ENCODE measurements around the gene USF3. TPM values are rescaled to one million over a fixed set of nuclear protein-coding genes. Genes with fewer than 3 reads are reported as not detected.

The USF3 gene
- total and polyA plus RNA-seq, 2 donors (not counting 1 experiment from before 2014, with no cell fraction given): 9.8 to 38.9 TPM

- ChIA-PET CTCF (no interaction called here), POLR2A (no interaction called here)
- H3K27ac ChIP-seq (ENCODE audit: low read length in 2 of 2): no peak overlapping the region
- H4K20me1 ChIP-seq (ENCODE audit: control insufficient read depth, insufficient read depth, low read length, poor library complexity, severe bottlenecking): no peaks in the 10 kb centered on the region
- H3K4me2 ChIP-seq (replicated peaks; ENCODE audit: low read depth, low read length, poor library complexity, severe bottlenecking): no peak overlapping the region
- no peaks in the 10 kb centered on the region for H3K9me3 ChIP-seq (ENCODE audit: control extremely low read depth in 1 of 3, control insufficient read depth in 2 of 3, insufficient read depth in 1 of 3, low read length in 2 of 3)
- H3K4me1 Mint-ChIP-seq: peaks cover 20% of the 10 kb centered on the region
- DNase-seq: no peak
- no peak overlapping the region for H3K4me3 ChIP-seq (ENCODE audit: control extremely low read depth in 1 of 5, extremely low read depth in 1 of 5, insufficient read depth in 1 of 5, low read depth in 2 of 5, low read length in 4 of 5)
- intact Hi-C loops (cut with micrococcal nuclease): no loop called here
- no peaks in the 10 kb centered on the region for H3K27me3 ChIP-seq (replicated peaks in 1 of 4; ENCODE audit: control extremely low read depth in 1 of 4, control insufficient read depth in 3 of 4, insufficient read depth in 4 of 4, low read length in 3 of 4)
- H2AFZ ChIP-seq (ENCODE audit: insufficient read depth, low read depth, low read length, poor library complexity, severe bottlenecking): no peak overlapping the region
- 100% methylated on average over 1 of the region's 2 CpGs for WGBS (ENCODE audit: insufficient coverage)
- TF ChIP-seq CTCF (IDR thresholded peaks at IDR 0.05): no peak
- TF ChIP-seq EZH2 (IDR thresholded peaks at IDR 0.05; ENCODE audit: borderline replicate concordance, insufficient read depth, low read depth, low read length, poor library complexity, severe bottlenecking): no peak
- no peaks in the 10 kb centered on the region for H3K79me2 ChIP-seq (ENCODE audit: control insufficient read depth, insufficient read depth, low read length)
- H3K4me3 Mint-ChIP-seq: no peak overlapping the region
- no peaks in the 10 kb centered on the region for H3K27me3 Mint-ChIP-seq
- H3K9ac ChIP-seq (ENCODE audit: low read length): no peak overlapping the region
- H3K9me3 Mint-ChIP-seq (ENCODE audit: insufficient read depth): no peaks in the 10 kb centered on the region
- H3K4me1 ChIP-seq (ENCODE audit: control insufficient read depth in 2 of 2, insufficient read depth in 2 of 2, low read length in 2 of 2): peaks cover 8 to 12% of the 10 kb centered on the region in 2 donors
- peaks cover 4 to 58% of the 10 kb centered on the region in 2 experiments for H3K36me3 ChIP-seq (replicated peaks in 1 of 2; ENCODE audit: control extremely low read depth in 1 of 2, control insufficient read depth in 1 of 2, extremely low read depth in 1 of 2, insufficient read depth in 2 of 2, low read length in 1 of 2)
- no peak for ATAC-seq (ENCODE audit: low read depth)
- no peak overlapping the region for H3K27ac Mint-ChIP-seq
These were observed 78.7 kb downstream of the USF3 start for GRCh38 chr3:113617726-113618125.

GRCh38 chr3:113615976-113616375 is 80.5 kb downstream of the USF3 start:
- POLR2A ChIA-PET: no interaction called here

More at GRCh38 chr3:113615976-113616375, 80.5 kb downstream of the USF3 start:
- peaks cover 20% of the 10 kb centered on the region for H3K4me1 Mint-ChIP-seq
- H3K4me1 ChIP-seq (ENCODE audit: control insufficient read depth in 2 of 2, insufficient read depth in 2 of 2, low read length in 2 of 2): peaks cover 8 to 12% of the 10 kb centered on the region in 2 donors
- H2AFZ ChIP-seq (ENCODE audit: insufficient read depth, low read depth, low read length, poor library complexity, severe bottlenecking): no peak overlapping the region
- no peaks in the 10 kb centered on the region for H3K79me2 ChIP-seq (ENCODE audit: control insufficient read depth, insufficient read depth, low read length)
- CTCF ChIA-PET: no interaction called here
- no peaks in the 10 kb centered on the region for H4K20me1 ChIP-seq (ENCODE audit: control insufficient read depth, insufficient read depth, low read length, poor library complexity, severe bottlenecking)
- WGBS (ENCODE audit: insufficient coverage): 100% methylated on average over 2 of the region's 4 CpGs
- no peaks in the 10 kb centered on the region for H3K27me3 ChIP-seq (replicated peaks in 1 of 4; ENCODE audit: control extremely low read depth in 1 of 4, control insufficient read depth in 3 of 4, insufficient read depth in 4 of 4, low read length in 3 of 4)
- H3K27ac Mint-ChIP-seq: no peak overlapping the region
- no peaks in the 10 kb centered on the region for H3K9me3 ChIP-seq (ENCODE audit: control extremely low read depth in 1 of 3, control insufficient read depth in 2 of 3, insufficient read depth in 1 of 3, low read length in 2 of 3)
- ATAC-seq (ENCODE audit: low read depth): no peak
- peaks cover 2 to 69% of the 10 kb centered on the region in 2 experiments for H3K36me3 ChIP-seq (replicated peaks in 1 of 2; ENCODE audit: control extremely low read depth in 1 of 2, control insufficient read depth in 1 of 2, extremely low read depth in 1 of 2, insufficient read depth in 2 of 2, low read length in 1 of 2)
- intact Hi-C loops (cut with micrococcal nuclease): no loop called here
- H3K27ac ChIP-seq (ENCODE audit: low read length in 2 of 2): no peak overlapping the region
- no peak overlapping the region for H3K9ac ChIP-seq (ENCODE audit: low read length)
- no peak overlapping the region for H3K4me3 ChIP-seq (ENCODE audit: control extremely low read depth in 1 of 5, extremely low read depth in 1 of 5, insufficient read depth in 1 of 5, low read depth in 2 of 5, low read length in 4 of 5)
- no peaks in the 10 kb centered on the region for H3K27me3 Mint-ChIP-seq
- H3K4me3 Mint-ChIP-seq: no peak overlapping the region
- H3K4me2 ChIP-seq (replicated peaks; ENCODE audit: low read depth, low read length, poor library complexity, severe bottlenecking): no peak overlapping the region
- no peak for DNase-seq
- H3K9me3 Mint-ChIP-seq (ENCODE audit: insufficient read depth): no peaks in the 10 kb centered on the region
- TF ChIP-seq CTCF (IDR thresholded peaks at IDR 0.05) (no peak), EZH2 (IDR thresholded peaks at IDR 0.05; ENCODE audit: borderline replicate concordance, insufficient read depth, low read depth, low read length, poor library complexity, severe bottlenecking) (no peak)
